Smooth muscle cell of the brain vasculature (primary cell): ENCODE results near the gene CYP27A1.

ENCODE experiments used
- DNase-seq: peaks from one replicate; pipeline ENCODE4 v3.0.0-alpha.2; 2012; ENCODE audit warnings: low read depth, low spot score

The CYP27A1 gene

DNA sequence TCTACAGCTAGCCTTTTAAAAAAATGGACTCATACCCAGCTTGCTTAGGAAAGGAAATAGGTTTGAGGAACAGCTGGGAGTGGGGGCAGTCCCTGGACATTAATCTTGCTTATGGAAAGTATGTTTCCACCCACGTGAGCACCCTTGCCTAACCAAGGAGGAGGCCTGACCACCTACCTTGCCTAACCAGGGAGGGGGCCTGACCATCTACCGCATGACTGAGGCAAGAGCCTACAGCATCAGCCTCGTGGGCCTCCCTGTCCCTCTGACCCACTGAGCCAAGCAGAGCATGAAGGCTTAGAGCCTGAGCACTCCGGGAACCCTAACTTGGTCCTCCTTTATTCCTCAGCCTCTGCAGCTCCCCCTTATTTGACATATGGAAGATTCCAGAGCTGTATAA lies 29.4 kb downstream of the CYP27A1 start:
- DNase-seq = no peak

DNA sequence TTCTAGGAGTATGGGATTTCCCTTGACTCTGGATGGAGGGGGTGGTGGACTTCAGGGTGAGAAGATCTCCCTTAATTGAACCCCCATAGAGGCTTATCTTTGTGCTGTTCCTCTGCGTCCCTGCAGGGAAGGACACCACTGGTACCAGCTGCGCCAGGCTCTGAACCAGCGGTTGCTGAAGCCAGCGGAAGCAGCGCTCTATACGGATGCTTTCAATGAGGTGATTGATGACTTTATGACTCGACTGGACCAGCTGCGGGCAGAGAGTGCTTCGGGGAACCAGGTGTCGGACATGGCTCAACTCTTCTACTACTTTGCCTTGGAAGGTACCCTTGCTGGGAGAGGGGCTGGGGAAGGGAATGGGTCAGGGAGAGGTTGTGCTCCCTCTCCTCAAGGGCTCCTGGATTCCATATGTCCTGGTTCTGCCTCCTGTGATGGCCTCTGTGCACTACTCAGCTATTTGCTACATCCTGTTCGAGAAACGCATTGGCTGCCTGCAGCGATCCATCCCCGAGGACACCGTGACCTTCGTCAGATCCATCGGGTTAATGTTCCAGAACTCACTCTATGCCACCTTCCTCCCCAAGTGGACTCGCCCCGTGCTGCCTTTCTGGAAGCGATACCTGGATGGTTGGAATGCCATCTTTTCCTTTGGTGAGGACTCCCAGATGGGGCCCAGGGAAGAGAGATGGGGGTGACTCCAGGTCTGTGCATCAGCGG lies 30.3 kb downstream of the CYP27A1 start:
- DNase-seq = no peak

DNA sequence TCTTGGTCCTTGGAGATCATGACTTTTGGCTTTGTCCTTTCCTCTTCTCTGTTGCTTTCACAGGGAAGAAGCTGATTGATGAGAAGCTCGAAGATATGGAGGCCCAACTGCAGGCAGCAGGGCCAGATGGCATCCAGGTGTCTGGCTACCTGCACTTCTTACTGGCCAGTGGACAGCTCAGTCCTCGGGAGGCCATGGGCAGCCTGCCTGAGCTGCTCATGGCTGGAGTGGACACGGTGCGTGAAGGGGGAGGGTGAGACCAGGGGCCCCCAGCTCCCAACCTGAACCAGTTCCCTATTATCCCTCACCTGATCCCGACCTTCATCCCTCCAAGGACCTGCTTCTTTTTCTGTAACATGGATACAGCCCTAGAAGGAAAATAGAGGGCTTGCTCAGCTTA lies 30.9 kb downstream of the CYP27A1 start:
- no peak for DNase-seq

DNA sequence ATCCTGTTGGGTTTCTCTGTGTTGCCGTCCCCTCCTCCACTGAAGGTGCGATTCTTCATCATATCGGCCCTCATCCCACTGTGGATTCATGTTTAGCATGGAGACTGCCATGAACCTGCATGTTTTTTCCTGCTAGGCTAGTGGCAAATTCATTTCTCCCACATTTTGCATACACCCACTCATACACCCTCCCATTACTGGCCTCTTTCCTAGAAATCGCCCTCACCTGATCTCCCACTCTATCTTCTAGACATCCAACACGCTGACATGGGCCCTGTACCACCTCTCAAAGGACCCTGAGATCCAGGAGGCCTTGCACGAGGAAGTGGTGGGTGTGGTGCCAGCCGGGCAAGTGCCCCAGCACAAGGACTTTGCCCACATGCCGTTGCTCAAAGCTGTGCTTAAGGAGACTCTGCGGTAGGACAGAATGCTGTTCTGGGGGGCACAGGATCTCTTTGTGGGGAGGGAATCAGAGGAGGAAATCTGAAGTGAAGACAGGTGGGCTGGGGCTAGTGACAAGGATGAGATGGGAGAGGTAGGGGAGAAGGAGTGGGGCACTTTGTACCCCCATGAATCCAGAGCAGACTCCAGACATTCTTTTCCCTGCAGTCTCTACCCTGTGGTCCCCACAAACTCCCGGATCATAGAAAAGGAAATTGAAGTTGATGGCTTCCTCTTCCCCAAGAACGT lies 32.0 kb downstream of the CYP27A1 start:
- no peak for DNase-seq

DNA sequence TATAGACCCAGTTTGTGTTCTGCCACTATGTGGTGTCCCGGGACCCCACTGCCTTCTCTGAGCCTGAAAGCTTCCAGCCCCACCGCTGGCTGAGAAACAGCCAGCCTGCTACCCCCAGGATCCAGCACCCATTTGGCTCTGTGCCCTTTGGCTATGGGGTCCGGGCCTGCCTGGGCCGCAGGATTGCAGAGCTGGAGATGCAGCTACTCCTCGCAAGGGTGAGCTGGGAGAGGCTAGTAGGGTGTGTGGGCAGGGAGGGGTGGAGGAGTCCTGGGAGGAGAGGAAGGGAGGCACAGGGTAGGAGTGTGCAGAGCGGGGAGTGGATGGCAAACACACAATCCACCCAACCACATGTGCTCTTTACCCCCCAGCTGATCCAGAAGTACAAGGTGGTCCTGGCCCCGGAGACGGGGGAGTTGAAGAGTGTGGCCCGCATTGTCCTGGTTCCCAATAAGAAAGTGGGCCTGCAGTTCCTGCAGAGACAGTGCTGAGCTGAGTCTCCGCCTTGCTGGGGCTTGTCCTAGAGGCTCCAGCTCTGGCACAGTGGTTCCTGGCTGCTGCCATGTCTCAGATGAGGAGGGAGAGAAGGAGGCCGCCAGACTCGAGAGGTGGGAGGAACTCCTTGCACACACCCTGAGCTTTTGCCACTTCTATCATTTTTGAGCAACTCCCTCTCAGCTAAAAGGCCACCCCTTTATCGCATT lies 32.7 kb downstream of the CYP27A1 start:
- no peak for DNase-seq

DNA sequence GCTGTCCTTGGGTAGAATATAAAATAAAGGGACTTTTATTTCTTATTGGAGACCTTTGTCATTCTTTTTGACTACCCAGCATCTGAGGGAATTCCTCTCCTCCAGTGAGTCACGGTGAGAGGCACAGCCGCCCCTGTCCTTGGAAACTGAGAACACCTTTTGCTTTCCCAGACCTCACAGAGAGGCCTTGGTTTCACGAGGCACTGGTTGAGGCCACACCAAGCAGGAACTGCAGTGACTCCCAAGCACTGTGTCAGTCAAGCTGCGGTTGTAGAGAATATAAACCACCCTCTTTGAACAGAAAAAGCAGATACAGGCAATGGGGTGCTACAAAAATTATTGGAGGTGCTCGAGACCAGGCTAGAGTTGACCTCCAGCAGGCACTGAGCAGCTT lies 33.3 kb downstream of the CYP27A1 start:
- DNase-seq = no peak

DNA sequence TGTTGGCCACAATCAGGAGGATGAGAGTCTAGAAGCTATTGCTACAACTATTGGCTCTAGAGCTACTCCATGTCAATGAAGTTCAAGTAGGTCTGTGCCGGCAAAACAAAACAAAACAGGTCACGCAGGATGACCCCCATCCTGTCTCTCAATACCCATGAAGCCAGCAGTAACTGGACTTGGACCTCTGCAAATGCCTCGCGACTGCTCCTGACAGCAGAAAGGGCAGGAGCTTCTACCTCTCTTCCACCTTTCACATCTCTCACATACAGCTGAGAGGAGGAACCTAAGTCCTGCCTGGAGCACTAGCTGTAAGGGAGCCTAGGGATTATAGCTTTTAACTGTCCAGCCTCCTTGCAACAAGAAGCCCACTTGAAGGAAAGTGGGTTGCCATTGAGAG lies 33.7 kb downstream of the CYP27A1 start:
- no peak for DNase-seq

DNA sequence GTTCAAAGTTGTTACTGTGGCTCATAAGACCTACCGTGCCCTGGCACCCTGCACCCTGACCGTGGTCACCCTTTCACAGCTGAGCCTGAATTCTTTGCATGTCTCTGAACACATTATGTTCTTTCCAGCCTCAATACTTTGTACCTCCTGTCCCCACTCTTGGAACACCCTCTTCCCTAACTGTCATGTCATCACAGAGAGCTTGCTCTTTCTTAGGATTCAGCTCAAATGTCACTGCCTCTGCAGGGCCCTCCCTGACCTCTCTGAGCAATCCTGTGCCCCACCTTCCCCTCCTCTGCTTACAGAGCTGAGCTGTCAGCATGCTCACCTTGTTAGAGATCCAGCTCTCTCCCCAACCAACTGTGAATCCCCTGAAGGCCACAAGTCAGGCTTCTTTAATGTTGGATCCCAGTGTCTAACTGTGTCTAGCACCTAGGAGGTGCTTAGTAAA lies 34.6 kb downstream of the CYP27A1 start:
- DNase-seq = no peak

DNA sequence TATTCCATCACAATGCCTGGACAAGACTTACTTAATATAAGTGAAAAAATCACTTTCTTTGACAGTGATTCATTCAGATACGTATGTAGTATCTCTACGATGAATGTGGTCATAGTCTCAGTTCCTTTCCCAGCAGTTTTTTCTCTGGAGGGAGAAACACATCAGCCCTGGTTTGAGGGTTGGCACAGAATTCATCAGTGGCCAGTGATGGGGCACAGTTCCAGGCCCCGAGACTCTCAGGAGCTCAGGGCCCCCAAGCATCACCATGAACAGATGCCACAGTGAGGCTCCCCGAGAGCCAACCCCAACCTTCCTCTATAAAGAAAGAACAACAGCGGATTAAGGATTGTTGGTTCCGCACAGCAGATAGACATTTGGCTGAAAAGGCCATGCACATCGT lies 37.1 kb downstream of the CYP27A1 start:
- no peak for DNase-seq

DNA sequence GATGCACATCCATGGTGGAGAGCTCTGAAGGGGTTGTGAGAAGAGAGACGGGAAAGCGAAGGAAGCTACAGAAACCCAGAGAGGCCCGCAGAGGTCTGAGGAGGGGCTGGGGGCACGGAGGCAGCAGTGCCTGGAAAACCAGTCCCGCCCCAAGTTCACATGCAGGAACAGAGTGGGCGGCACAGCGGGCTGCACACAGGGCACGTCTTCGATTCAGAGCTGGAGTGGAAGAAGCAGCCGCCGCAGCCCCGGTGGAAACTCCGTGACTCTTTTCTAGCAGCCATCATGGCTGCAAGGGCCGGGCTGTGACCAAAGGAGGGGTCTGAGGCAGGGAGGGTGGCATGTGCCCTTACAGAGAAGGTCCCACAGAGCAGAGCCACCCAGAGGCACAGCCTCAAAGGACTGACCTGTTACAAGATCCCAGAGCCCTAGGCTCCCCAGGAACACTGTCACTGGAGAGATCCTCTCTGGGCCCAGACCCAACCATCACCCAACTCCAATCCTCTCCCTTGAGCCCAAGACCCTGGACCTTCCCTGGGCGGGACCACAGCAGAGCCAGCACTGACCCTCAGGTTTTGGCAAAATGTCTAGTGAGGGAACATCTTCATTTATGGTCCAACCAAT lies 38.9 kb downstream of the CYP27A1 start:
- DNase-seq = no peak

DNA sequence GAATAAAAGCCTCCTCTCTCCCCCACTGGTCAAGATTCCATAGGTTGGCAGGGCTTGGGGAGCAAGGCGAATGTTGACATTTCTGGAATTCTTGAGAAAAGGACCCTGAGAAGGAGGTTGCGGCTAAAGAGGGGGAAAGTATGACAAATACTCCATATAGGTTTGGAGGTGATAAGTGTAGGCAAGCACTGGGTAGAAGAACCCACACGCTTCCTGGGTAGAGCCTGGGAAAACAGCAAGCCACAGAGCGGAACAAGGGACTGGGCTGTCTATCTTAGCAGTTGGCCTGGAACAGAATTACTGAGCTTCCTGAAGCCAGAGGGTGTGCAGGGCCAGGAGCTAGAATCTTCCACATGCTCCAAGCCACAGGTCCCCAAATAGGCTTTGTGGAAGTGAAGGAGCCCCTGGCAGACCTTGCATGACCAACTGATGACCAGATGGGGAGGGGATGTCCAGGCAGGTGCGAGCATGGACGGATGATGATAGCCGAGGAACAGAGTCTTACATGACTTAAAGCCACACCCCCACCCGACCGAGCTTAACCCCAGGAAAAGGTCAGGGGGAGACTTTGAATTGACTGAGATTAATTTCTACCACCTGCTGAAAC lies 39.8 kb downstream of the CYP27A1 start:
- DNase-seq = no peak

DNA sequence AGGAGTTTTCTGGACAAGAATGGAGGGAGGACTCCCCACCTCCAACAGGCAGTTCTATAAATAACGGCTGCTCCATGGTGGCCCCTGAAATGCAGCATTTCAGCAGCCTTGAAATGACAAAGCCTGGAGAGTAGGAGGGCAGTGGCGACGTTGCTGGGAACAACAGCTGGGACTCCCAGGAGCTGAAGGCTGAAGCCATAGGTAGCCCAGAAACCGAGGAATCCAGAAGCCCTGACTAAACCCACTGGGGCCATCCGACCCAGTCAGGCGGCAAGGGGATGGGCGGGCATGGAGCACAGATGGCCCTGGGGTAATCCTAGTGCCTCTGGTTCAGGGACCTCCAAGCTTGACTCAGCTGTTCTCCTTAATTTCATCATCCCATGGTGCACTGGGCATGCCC lies 40.7 kb downstream of the CYP27A1 start:
- no peak for DNase-seq

DNA sequence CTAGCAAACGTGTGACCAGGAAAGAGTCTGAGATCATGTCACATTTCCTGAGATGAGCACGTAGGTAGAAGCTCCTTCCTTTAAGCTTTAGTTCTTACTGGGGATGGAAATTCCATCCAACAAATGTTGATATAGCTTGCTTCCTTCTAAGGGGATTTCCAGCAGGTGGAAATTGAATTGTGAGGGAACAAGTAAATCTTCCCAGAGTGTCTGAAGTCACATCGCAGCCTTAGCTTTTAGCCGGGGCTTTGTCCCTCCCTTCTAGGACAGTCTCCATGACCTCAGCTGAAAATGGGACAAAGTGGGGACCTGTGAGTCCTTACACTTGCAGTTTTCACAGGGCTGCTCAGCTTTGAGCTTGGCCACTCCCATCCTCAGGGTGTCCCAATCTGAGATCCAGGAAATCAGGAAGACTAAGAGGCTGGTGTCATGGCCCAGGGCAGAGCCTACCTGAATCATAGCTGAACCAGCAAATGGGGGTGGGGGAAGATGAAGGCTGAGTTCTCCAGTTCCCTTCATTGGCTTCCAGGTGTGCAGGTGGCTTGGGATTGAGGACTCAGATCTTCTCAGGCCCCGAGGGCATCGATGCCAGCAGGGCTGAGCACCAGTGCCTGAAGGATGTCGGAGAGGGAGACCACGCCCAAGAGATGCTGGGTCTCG lies 41.4 kb downstream of the CYP27A1 start:
- DNase-seq = no peak

DNA sequence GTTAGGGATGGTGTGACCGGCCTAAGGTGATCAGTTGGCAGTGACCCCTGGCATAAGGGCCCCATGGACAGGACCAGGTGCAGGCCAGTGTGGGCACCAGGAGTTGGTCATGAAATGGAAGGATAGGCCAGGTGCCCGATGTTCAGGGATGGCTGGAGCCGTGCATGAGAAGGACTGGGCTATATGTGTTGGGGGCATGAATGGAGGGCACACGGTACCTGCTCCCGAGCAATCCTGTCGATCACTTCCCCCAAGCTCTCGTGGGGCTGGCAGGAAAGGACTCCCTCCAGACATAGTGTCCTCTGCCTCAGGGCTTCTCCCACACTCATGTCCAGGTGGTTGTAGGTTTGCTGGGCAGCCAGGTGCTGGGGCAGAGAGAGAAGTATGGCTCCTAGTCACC lies 42.1 kb downstream of the CYP27A1 start:
- no peak for DNase-seq

DNA sequence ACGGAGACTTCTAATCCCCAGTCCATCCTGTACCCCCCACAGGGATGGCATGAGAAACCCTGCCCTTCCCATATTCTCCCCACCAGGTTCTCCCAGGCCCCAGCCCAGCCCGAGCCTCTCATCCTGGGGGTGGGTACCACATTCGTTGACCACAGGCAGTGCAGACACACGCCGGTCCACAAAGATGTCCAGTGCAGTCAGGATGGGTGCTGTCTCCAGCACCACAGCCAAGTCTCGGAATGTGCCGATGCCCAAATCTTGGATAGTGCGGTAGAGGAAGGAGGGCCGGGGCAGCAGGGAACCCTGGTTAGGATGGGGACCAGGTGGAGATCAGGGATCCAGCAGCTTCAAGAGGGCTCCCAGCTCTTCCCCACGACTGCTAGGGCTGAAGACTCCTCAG lies 44.8 kb downstream of the CYP27A1 start:
- DNase-seq = no peak

DNA sequence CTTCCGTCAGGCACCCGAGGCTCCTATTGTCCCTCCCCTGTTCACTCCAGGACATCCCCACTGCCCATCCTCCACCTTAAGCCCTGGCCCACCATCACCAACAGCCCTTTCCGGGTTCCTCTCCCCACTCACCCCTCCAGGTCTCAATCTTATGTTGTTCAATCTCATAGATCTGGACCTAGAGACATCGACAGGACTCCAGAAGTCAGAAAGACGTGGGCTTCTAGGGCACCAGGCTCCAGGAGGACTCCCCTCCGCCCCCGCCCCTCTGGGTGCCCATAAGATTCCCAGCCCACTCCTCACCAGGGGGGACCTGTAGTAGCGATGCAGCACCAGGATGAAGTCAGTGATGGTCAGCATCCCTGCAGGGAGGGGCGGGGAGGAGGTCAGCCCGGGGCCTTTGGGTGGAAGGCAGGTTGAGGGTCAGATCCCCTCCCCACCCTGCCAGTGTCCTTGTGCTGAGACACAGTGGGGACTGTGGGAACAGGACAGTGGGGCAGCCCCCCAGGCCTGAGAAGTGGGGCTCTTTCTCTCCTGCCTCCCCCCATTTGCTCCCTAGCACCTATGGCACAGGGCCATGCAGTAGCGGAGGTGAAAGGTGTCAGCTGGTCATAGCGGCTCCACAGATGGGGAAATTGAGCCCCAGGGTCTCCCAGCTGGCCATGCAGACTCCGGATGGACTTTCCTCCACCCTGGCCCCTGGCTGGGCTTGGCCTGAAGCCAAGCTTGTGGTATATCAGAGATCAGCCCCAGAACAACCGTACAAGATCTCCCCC lies 45.9 kb downstream of the CYP27A1 start:
- no peak for DNase-seq

DNA sequence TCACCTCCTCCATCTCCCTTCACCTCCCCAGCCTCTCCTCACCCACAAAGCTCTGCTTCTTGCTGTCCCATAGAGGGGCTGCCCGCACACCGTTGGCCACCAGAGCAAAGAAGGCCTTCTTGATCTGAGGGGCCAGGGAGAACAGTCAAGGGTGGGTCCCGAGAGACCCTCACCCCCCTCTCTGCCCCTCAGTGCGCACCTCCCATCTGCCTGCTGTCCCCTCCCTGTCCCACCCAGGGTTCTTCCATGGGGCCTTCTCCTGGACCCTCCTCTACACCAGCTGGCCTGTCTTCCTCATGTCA lies 46.5 kb downstream of the CYP27A1 start:
- no peak for DNase-seq

DNA sequence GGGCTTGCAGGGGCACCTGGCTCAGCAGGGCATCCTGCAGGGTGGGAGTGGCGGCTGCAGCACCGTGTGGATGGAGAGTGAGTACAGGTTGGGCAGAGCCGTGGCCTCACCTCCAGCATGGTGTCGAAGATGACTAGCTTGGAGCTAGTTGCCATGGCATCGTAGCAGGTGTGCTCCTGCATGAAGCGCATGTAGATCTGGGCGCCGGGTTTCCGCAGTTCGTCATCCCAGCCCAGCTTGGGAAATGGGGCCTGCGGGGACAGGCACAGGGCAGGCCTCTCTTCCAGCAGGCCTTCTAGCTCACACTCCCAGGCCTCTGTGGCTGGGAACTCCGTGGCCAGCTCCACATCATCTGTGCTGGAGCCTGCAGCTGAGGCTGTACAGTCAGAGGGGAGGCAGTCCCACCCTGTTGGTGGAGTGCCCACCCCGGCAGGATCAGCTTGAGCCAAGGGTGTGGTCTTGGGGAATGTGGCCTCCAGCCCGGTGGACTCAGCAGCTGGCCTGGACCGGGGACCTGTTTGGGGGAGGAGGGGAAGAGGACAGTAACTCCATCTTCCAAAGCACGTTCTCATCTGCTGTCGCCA lies 48.0 kb downstream of the CYP27A1 start:
- no peak for DNase-seq

DNA sequence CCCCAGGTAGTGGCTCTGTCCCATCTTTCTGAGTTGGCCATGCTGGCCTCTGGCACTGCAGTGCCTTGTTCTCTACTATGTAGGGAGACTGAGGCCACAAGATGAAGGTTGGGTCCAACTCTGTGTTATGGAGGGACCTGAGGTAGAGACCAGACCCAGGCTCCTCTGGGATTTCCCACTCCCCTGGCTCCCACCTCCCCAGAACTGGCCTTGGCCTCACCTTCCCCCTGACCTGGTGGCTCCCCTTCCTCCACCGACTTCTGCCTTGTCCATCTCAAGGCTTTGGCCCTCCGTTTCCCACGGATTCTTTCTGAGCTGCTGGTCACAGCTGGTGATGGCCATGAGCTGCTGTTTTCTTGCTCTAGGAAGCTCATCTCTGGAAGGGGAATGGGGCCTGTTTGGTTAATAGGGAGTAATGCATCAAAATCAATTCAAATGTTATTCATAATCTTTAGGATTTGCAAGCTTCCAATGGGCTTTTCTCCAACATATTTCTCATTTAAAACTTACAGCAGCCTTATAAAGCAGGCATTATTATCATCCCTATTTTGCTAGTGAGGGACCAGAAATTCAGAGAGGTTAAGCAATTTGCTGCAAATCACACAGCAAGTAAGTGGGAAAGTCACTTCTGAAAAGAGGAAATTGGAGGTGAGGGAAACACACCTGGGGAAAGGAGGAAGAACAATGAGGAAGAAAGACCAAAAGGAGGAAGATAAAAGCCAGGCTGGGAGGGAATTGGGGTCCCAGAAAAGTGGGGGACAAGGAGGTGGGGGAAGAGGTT lies 48.8 kb downstream of the CYP27A1 start:
- no peak for DNase-seq
